Astrocyte (in vitro differentiated cells and primary cell): ENCODE data around the gene BAIAP3. TPM values are rescaled to one million over a fixed set of nuclear protein-coding genes. Genes with fewer than 3 reads are reported as not detected.

Experiments used
- DNase-seq: peaks from one replicate; pipeline ENCODE4 v3.0.0-alpha.2; 2010; ENCODE audit warnings: low read depth
- FAIRE-seq: peaks from 2 replicates; lab custom pipeline; 2011; peaks lifted over from hg19 to GRCh38; lab: Jason Lieb, UNC
- H2AFZ ChIP-seq: 2 replicates; pipeline ENCODE4 v1.6.0; 2012; ENCODE audit warnings: low read depth, low read length, inconsistent platforms
- H3K27ac ChIP-seq: 2 replicates; pipeline ENCODE4 v1.5.1; 2011; ENCODE audit warnings: low read depth, low read length, inconsistent platforms
- H3K27me3 ChIP-seq: 2 replicates; pipeline ENCODE4 v1.6.0; 2011; ENCODE audit warnings: low read length, inconsistent platforms; ENCODE audit not compliant: insufficient read depth
- H3K36me3 ChIP-seq: 2 replicates; pipeline ENCODE4 v1.5.1; 2011; ENCODE audit warnings: low read length, inconsistent platforms; ENCODE audit not compliant: insufficient read depth
- H3K4me1 ChIP-seq: 2 replicates; pipeline ENCODE4 v1.5.1; 2011; ENCODE audit warnings: low read length, inconsistent platforms; ENCODE audit not compliant: insufficient read depth
- H3K4me2 ChIP-seq: 2 replicates; pipeline ENCODE4 v1.6.0; 2012; ENCODE audit warnings: low read length, inconsistent platforms
- H3K4me3 ChIP-seq: 2 replicates; pipeline ENCODE4 v1.5.1; 2011; ENCODE audit warnings: low read depth, mild to moderate bottlenecking, low read length, inconsistent platforms; ENCODE audit not compliant: insufficient read depth
- H3K79me2 ChIP-seq: 2 replicates; pipeline ENCODE4 v1.6.0; 2012; ENCODE audit warnings: mild to moderate bottlenecking, low read length, inconsistent platforms; ENCODE audit not compliant: insufficient read depth
- H3K9ac ChIP-seq: 2 replicates; pipeline ENCODE4 v1.6.0; 2012; ENCODE audit warnings: mild to moderate bottlenecking, low read length, inconsistent platforms
- H3K9me3 ChIP-seq: 2 replicates; pipeline ENCODE4 v1.5.1; 2012; ENCODE audit warnings: low read depth, mild to moderate bottlenecking, low read length, inconsistent platforms; ENCODE audit not compliant: insufficient read depth
- H4K20me1 ChIP-seq: 2 replicates; pipeline ENCODE4 v1.6.0; 2012; ENCODE audit warnings: low read length, inconsistent platforms; ENCODE audit not compliant: insufficient read depth
- H3K27ac Mint-ChIP-seq: one replicate; pipeline ENCODE4 v1.8.0; 2021; ENCODE audit warnings: mild to moderate bottlenecking, mixed read lengths; ENCODE audit not compliant: unreplicated experiment
- H3K27me3 Mint-ChIP-seq: one replicate; pipeline ENCODE4 v1.8.0; 2021; ENCODE audit warnings: low read depth, mixed read lengths; ENCODE audit not compliant: unreplicated experiment
- H3K36me3 Mint-ChIP-seq: one replicate; pipeline ENCODE4 v1.8.0; 2021; ENCODE audit warnings: low read depth, mixed read lengths; ENCODE audit not compliant: unreplicated experiment
- H3K4me1 Mint-ChIP-seq: one replicate; pipeline ENCODE4 v1.8.0; 2021; ENCODE audit warnings: low read depth, mixed read lengths; ENCODE audit not compliant: unreplicated experiment
- H3K4me3 Mint-ChIP-seq: one replicate; pipeline ENCODE4 v1.8.0; 2021; ENCODE audit warnings: mild to moderate bottlenecking, moderate library complexity, mixed read lengths; ENCODE audit not compliant: unreplicated experiment
- H3K9me3 Mint-ChIP-seq: one replicate; pipeline ENCODE4 v1.8.0; 2021; ENCODE audit warnings: mild to moderate bottlenecking, mixed read lengths; ENCODE audit not compliant: unreplicated experiment
- EZH2 ChIP-seq: IDR thresholded peaks from 2 replicates; pipeline ENCODE4 v1.6.1; 2012; ENCODE audit warnings: mild to moderate bottlenecking, low read length, inconsistent platforms; ENCODE audit not compliant: insufficient read depth
- total RNA-seq: library from RNA; stranded (reverse); gene quantifications from 2 replicates; pipeline ENCODE4 v1.2.1, GENCODE V29; 2021
- TF ChIP-seq, protein P1 (sequence below): IDR thresholded peaks from 2 replicates; pipeline ENCODE4 v1.5.1; 2011; ENCODE audit warnings: low read depth, mild to moderate bottlenecking, inconsistent platforms, low read length, moderate library complexity; ENCODE audit not compliant: insufficient read depth

The BAIAP3 gene
- total RNA-seq, 1 donor from 2014 or later = 2.6 TPM

DNA sequence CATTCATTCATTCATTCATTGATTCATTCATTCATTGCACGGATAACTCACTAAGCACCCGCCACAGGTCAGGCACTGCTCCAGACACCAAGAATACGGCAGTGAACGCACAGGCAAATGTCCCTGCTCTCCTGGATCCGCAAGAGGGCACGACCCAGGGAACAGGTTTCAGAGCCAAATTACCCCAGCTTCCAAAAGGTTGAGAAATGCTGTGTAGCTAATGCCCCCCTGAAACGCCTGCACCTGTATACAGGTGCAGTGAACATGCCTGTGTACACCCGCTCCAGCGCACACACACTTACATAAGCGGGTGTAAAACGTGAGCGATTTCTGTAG is 33.6 kb upstream of the BAIAP3 start:
- Mint-ChIP-seq H3K27me3 (peaks cover 23% of the 10 kb centered on the region), H3K27ac (no peak overlapping the region), H3K36me3 (no peaks in the 10 kb centered on the region), H3K4me1 (peaks cover 6% of the 10 kb centered on the region), H3K9me3 (no peaks in the 10 kb centered on the region), H3K4me3 (no peak overlapping the region)
- Histone ChIP-seq H3K79me2 (no peaks in the 10 kb centered on the region), H3K9me3 (no peaks in the 10 kb centered on the region), H3K4me3 (no peak overlapping the region), H3K36me3 (no peaks in the 10 kb centered on the region), H3K27ac (no peak overlapping the region), H3K4me2 (no peak overlapping the region), H3K27me3 (peaks cover 7% of the 10 kb centered on the region), H3K4me1 (peaks cover 9% of the 10 kb centered on the region), H3K9ac (no peak overlapping the region), H2AFZ (no peak overlapping the region), H4K20me1 (no peaks in the 10 kb centered on the region)
- no peak for TF ChIP-seq EZH2
- TF ChIP-seq, protein P1, sequence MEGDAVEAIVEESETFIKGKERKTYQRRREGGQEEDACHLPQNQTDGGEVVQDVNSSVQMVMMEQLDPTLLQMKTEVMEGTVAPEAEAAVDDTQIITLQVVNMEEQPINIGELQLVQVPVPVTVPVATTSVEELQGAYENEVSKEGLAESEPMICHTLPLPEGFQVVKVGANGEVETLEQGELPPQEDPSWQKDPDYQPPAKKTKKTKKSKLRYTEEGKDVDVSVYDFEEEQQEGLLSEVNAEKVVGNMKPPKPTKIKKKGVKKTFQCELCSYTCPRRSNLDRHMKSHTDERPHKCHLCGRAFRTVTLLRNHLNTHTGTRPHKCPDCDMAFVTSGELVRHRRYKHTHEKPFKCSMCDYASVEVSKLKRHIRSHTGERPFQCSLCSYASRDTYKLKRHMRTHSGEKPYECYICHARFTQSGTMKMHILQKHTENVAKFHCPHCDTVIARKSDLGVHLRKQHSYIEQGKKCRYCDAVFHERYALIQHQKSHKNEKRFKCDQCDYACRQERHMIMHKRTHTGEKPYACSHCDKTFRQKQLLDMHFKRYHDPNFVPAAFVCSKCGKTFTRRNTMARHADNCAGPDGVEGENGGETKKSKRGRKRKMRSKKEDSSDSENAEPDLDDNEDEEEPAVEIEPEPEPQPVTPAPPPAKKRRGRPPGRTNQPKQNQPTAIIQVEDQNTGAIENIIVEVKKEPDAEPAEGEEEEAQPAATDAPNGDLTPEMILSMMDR = no peak
- DNase-seq (no peak), FAIRE-seq (no peak)

DNA sequence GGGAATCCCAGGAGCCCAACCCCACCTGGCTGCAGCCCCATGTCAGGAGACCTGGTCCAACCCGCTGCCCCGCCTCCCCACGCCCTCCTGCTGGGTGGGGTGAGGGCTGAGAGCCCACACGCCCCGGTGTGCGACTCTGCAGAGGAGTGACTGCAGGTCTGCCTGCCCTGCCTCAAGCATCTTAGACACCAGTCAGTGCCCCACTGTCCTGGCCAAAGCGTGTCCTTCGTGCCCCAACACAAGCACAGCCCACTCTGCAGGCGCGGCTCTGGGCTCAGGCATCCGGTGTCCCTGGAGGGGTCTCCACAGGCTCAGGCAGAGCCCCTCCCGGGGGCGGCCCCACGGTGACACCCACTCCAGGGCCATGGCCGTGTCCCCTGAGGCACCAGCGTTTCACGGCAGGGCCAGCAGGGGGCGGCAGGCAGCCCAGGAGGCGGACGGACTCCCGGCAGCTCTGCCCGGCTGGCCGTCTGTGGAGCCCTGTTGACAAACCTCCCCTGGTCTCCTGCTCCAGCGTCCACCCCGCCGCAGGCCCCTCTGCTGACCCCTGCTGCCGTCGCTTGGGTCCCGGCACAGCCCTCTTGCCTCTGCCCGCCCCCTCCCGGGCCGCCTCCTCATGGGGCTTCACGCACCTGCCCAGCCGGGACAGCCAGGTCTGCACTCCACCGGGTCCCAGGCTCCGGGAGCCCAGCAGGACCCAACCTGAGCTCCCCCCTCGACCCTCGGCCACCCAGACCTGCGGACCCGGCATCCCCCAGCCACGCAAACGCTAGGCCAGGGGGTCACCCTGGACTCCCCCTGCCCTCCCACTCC is 32.6 kb upstream of the BAIAP3 start:
- DNase-seq = no peak
- Mint-ChIP-seq H3K27ac (no peak overlapping the region), H3K4me1 (peaks cover 6% of the 10 kb centered on the region), H3K36me3 (no peaks in the 10 kb centered on the region), H3K27me3 (peaks cover 23% of the 10 kb centered on the region), H3K4me3 (no peak overlapping the region), H3K9me3 (no peaks in the 10 kb centered on the region)
- peaks cover 9% of the 10 kb centered on the region for H3K4me1 ChIP-seq
- no peaks in the 10 kb centered on the region for H3K9me3 ChIP-seq
- FAIRE-seq = no peak
- H3K27ac ChIP-seq = no peak overlapping the region
- H3K4me3 ChIP-seq = no peak overlapping the region
- H3K27me3 ChIP-seq = peaks cover 7% of the 10 kb centered on the region
- H3K9ac ChIP-seq = no peak overlapping the region
- H2AFZ ChIP-seq = peak overlapping the region; percentile 10
- H3K79me2 ChIP-seq = no peaks in the 10 kb centered on the region
- H4K20me1 ChIP-seq = no peaks in the 10 kb centered on the region
- H3K36me3 ChIP-seq = no peaks in the 10 kb centered on the region
- H3K4me2 ChIP-seq = peak overlapping the region; percentile 44
- TF ChIP-seq, protein P1 = peak; percentile 41
- no peak for TF ChIP-seq EZH2

DNA sequence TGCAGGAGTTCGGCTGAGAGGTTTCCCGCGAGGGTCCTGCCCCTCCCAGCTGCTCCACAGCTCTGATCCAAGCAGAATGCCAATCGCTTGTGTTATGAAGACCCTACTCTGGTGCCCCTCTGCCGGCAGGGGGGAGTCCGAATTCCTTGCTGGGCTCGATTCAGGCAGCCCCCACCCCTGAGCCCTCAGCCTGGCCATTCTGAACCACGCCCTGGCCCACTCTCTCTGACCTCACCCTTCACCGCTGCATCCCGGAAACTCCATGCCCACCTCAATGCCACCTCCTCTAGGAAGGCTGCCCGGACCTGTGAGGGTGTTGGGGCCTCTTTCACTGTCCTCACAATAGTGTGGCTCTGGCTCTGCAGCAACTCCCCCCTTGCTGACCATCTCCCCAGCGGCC is 31.9 kb upstream of the BAIAP3 start:
- FAIRE-seq (no peak), DNase-seq (no peak)
- H3K9me3 Mint-ChIP-seq = no peaks in the 10 kb centered on the region
- H3K4me1 Mint-ChIP-seq = peaks cover 6% of the 10 kb centered on the region
- Histone ChIP-seq H2AFZ (no peak overlapping the region), H4K20me1 (no peaks in the 10 kb centered on the region), H3K27ac (no peak overlapping the region), H3K9me3 (no peaks in the 10 kb centered on the region), H3K36me3 (no peaks in the 10 kb centered on the region), H3K27me3 (peaks cover 7% of the 10 kb centered on the region), H3K4me1 (peaks cover 9% of the 10 kb centered on the region), H3K79me2 (no peaks in the 10 kb centered on the region), H3K4me3 (no peak overlapping the region), H3K4me2 (no peak overlapping the region), H3K9ac (no peak overlapping the region)
- H3K27me3 Mint-ChIP-seq = peaks cover 23% of the 10 kb centered on the region
- H3K4me3 Mint-ChIP-seq = no peak overlapping the region
- H3K27ac Mint-ChIP-seq = no peak overlapping the region
- H3K36me3 Mint-ChIP-seq = no peaks in the 10 kb centered on the region
- TF ChIP-seq, protein P1 = no peak
- no peak for TF ChIP-seq EZH2
